ENCODE measurements around the gene KCND3. TPM values are rescaled to one million over a fixed set of nuclear protein-coding genes. Genes with fewer than 3 reads are reported as not detected.

KCND3 gene
- total RNA-seq, 1 donor from 2014 or later, result 0.15 TPM

DNA sequence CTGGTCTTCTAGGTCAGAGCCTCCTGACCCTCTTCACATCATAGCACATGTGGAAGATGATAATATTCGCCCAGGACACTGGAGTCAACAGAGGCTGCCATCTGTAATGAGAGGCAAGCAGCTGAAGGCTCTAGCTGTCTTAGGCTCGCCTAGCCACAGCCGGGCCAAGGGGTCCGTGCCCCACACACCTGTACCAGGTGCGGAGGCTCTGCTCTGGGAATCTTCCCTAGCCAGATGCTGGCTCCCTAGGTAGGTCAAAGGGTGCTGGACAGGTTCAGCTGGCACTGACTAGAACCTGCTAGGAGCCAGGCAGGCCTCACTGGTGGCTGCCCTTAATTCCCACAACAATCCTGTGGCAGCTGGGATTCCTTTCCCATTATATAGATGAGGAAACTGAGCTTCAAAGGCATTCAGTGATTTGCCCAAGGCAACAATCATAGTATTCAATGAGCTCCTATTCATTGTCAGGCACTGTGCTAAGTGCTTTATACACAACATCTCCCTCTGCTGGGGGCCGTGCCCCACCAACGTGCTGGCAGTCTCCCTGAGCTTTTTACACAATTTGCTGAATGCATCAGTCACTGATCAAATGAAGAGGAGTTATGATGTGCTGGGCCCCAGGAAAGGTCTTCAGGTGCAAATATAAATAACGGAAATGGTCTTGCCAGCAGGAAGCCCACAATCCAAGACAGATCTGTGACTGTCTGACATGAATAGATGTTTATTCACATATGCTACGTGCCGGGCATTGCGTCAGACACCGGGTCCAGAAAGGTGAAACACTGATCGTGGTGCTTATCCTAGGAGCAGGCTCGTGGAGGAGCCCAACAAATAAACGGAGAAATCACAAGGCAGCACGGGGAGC, 175.8 kb downstream of the KCND3 start:
- TF ChIP-seq CTCF (IDR thresholded peaks at IDR 0.05; ENCODE audit: unreplicated experiment), result no peak
- no peak for DNase-seq (ENCODE audit: low spot score)
- no peaks in the 10 kb centered on the region for H3K9me3 Mint-ChIP-seq (ENCODE audit: unreplicated experiment)

DNA sequence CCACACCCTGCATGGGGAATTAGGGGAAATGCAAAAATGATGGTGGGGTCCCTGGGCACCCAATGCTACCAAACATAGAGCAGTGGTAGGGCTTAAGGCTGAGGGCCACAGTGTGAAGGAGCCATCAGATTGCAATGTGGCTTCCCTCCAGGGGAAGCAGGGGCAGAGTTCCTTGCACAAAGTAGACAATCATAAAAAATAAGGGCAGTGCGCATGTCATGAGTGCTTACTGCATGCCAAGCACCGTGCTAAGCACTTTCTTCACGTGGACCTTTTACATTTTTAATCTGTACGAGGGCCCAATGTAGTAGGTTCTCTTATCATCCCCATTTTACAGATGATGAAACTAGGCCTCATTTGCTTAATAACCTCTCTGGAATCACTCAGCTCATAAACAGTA, 177.2 kb downstream of the KCND3 start:
- Mint-ChIP-seq H3K27me3 (ENCODE audit: unreplicated experiment) (peaks cover 2% of the 10 kb centered on the region), H3K9me3 (ENCODE audit: unreplicated experiment) (no peaks in the 10 kb centered on the region), H3K27ac (ENCODE audit: unreplicated experiment) (no peak overlapping the region), H3K4me3 (ENCODE audit: unreplicated experiment) (no peak overlapping the region), H3K36me3 (ENCODE audit: low read depth, unreplicated experiment) (no peaks in the 10 kb centered on the region), H3K4me1 (ENCODE audit: unreplicated experiment) (no peaks in the 10 kb centered on the region)
- TF ChIP-seq CTCF (IDR thresholded peaks at IDR 0.05; ENCODE audit: unreplicated experiment), result no peak
- no peak for DNase-seq (ENCODE audit: low spot score)

More for the DNA sequence above, 175.8 kb downstream of the KCND3 start:
- Mint-ChIP-seq H3K4me3 (ENCODE audit: unreplicated experiment) (no peak overlapping the region), H3K27ac (ENCODE audit: unreplicated experiment) (no peak overlapping the region), H3K27me3 (ENCODE audit: unreplicated experiment) (peaks cover 4% of the 10 kb centered on the region), H3K36me3 (ENCODE audit: low read depth, unreplicated experiment) (no peaks in the 10 kb centered on the region), H3K4me1 (ENCODE audit: unreplicated experiment) (no peaks in the 10 kb centered on the region)

DNA sequence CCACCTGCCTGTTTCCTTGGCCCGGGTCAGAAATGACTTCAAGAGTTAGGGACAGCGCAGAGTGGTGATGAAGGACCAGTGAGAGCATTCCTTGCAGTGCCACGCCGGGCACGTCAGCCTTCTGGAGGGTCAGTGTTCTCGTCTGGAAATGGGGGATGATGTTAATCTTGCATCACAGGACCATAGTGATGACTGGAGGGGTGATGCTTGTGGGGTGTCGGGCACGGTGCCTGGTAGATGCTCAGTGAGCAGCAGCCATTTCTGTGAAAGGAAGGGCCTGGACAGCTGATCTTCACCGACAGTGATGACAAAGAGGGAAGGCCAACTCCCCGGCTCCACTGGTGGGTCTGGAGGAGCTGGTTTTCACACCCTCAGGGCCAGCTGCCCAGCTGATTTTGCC, 177.6 kb downstream of the KCND3 start:
- peaks cover 2% of the 10 kb centered on the region for H3K27me3 Mint-ChIP-seq (ENCODE audit: unreplicated experiment)

GRCh38 chr1:111805251-111805650, 184.2 kb downstream of the KCND3 start:
- Mint-ChIP-seq H3K9me3 (ENCODE audit: unreplicated experiment) (no peaks in the 10 kb centered on the region), H3K36me3 (ENCODE audit: low read depth, unreplicated experiment) (no peaks in the 10 kb centered on the region), H3K27me3 (ENCODE audit: unreplicated experiment) (no peaks in the 10 kb centered on the region), H3K4me3 (ENCODE audit: unreplicated experiment) (no peak overlapping the region), H3K27ac (ENCODE audit: unreplicated experiment) (no peak overlapping the region), H3K4me1 (ENCODE audit: unreplicated experiment) (no peaks in the 10 kb centered on the region)
- no peak for TF ChIP-seq CTCF (IDR thresholded peaks at IDR 0.05; ENCODE audit: unreplicated experiment)
- no peak for DNase-seq (ENCODE audit: low spot score)

More for the DNA sequence above, 177.6 kb downstream of the KCND3 start:
- Mint-ChIP-seq H3K9me3 (ENCODE audit: unreplicated experiment) (no peaks in the 10 kb centered on the region), H3K4me1 (ENCODE audit: unreplicated experiment) (no peaks in the 10 kb centered on the region), H3K4me3 (ENCODE audit: unreplicated experiment) (no peak overlapping the region), H3K36me3 (ENCODE audit: low read depth, unreplicated experiment) (no peaks in the 10 kb centered on the region), H3K27ac (ENCODE audit: unreplicated experiment) (no peak overlapping the region)
- no peak for DNase-seq (ENCODE audit: low spot score)
- no peak for TF ChIP-seq CTCF (IDR thresholded peaks at IDR 0.05; ENCODE audit: unreplicated experiment)

DNA sequence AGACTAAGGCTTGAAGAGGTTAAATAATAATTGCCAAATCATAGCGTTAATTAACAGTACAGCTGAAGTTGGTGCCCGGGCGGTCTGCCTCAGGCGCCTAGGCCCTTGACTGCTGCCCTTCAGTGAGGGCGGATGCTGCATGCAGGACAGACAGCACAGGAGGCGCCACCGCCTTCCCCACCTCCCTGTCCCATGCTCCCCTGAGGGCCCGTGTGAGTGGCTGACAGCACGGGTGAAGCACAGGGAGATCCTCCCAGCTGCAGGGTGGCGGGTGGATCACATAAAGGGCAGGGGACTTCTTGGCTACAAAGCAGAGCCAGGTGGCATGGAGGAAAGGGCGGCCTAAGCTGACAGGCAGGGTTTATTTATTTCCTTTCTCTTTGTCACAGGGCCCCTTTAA, 184.7 kb downstream of the KCND3 start:
- Mint-ChIP-seq H3K4me1 (ENCODE audit: unreplicated experiment) (no peaks in the 10 kb centered on the region), H3K4me3 (ENCODE audit: unreplicated experiment) (no peak overlapping the region), H3K27me3 (ENCODE audit: unreplicated experiment) (no peaks in the 10 kb centered on the region), H3K27ac (ENCODE audit: unreplicated experiment) (no peak overlapping the region), H3K9me3 (ENCODE audit: unreplicated experiment) (no peaks in the 10 kb centered on the region), H3K36me3 (ENCODE audit: low read depth, unreplicated experiment) (no peaks in the 10 kb centered on the region)
- TF ChIP-seq CTCF (IDR thresholded peaks at IDR 0.05; ENCODE audit: unreplicated experiment), result no peak
- no peak for DNase-seq (ENCODE audit: low spot score)
